Activated CD4-positive, alpha-beta T cell treated with anti-CD3 and anti-CD28 coated beads for 36 hours (primary cell): ENCODE data around the gene PDCD6IP. TPM values are rescaled to one million over a fixed set of nuclear protein-coding genes. Genes with fewer than 3 reads are reported as not detected.
A peak's percentile ranks its signal among the peaks of the same experiment; 100 is the strongest.

Source experiments
- ATAC-seq: fragments of 200-7000 bp; cut with Tn5 transposase; one replicate; pipeline ENCODE4 v1.10.0; 2021; ENCODE audit warnings: mild to moderate bottlenecking, moderate library complexity
- CTCF ChIA-PET: fragments of 350-600 bp; sonication (Branson Sonifier 250); formaldehyde crosslinking; loops from one replicate; lab custom pipeline; 2021; ENCODE audit warnings: antibody characterized with exemption; lab: Charles Lee
- POLR2A ChIA-PET: fragments of 350-600 bp; sonication (Branson Sonifier 250); formaldehyde crosslinking; loops from one replicate; lab custom pipeline; 2021; ENCODE audit warnings: antibody characterized with exemption, inconsistent platforms; lab: Charles Lee
- DNase-seq: peaks from one replicate; pipeline ENCODE4 v3.0.0-alpha.2; 2020
- H3K27ac Mint-ChIP-seq: one replicate; pipeline ENCODE4 v1.8.0; 2021; ENCODE audit warnings: mixed read lengths
- H3K27me3 Mint-ChIP-seq: one replicate; pipeline ENCODE4 v1.8.0; 2021; ENCODE audit warnings: mixed read lengths
- H3K36me3 Mint-ChIP-seq: one replicate; pipeline ENCODE4 v1.8.0; 2021; ENCODE audit warnings: low read depth, mixed read lengths
- H3K4me1 Mint-ChIP-seq: one replicate; pipeline ENCODE4 v1.8.0; 2021; ENCODE audit warnings: mixed read lengths
- H3K4me3 Mint-ChIP-seq: one replicate; pipeline ENCODE4 v1.8.0; 2021; ENCODE audit warnings: mild to moderate bottlenecking, moderate library complexity, mixed read lengths
- H3K9me3 Mint-ChIP-seq: one replicate; pipeline ENCODE4 v1.8.0; 2021; ENCODE audit warnings: low read depth, mixed read lengths
- intact Hi-C, 2 experiments: fragments of 100-400 bp; cut with DNase I in 1 of 2; cut with micrococcal nuclease in 1 of 2; formaldehyde crosslinking; loops; one replicate each; pipeline versions ENCODE4 v1.14.2 to v1.15.1; 2022 to 2024; cut with DNase I, micrococcal nuclease
- total RNA-seq, 2 experiments: library from RNA; stranded (reverse); gene quantifications; one replicate each; pipeline ENCODE4 v1.2.3, GENCODE V29; 2021

The PDCD6IP gene
- total RNA-seq, 2 experiments from 2014 or later = 141 to 150 TPM

- no peak overlapping the region for H3K27ac Mint-ChIP-seq
Measured at GRCh38 chr3:33795856-33796536, 2.4 kb upstream of the PDCD6IP start.

DNA sequence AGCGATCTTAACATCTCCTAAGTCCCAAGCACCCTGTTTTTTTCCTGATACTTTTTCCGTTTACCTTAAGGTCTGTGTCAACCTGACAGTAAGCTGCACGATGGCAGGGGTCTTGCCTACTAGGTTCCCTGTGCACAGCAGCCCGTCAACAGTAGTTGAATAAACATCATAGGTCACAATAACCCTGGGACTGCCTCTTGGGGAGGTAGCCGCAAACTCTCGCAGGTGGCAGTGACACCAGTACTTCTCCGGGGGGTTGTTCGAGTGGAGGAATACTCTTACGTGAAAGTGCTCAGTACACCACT is 365 bp upstream of the PDCD6IP start:
- H3K27ac Mint-ChIP-seq = peak overlapping the region; percentile 95
- peak overlapping the region; percentile 82 for H3K4me3 Mint-ChIP-seq
- ChIA-PET POLR2A (interaction anchor here (0.7 to 1.3 kb wide), 5 partner anchors 9 to 358 kb away, joined by 3 to 8 read pairs (median 6); partner anchors contain the start of gene UBP1), CTCF (interaction anchor here (1.8 to 5.1 kb wide), 4 partner anchors 11 to 149 kb away, joined by 4 to 42 read pairs (median 10); no protein-coding TSS in a partner anchor)
- H3K27me3 Mint-ChIP-seq = no peaks in the 10 kb centered on the region
- H3K36me3 Mint-ChIP-seq = peaks cover 13% of the 10 kb centered on the region
- no peaks in the 10 kb centered on the region for H3K9me3 Mint-ChIP-seq
- DNase-seq (no peak), ATAC-seq (peak; percentile 52)
- H3K4me1 Mint-ChIP-seq = peaks cover 46% of the 10 kb centered on the region
- intact Hi-C loops = loop anchor here (1.0 to 10.0 kb wide), 4 partner anchors 80 to 843 kb away; partner anchors contain the start of genes UBP1 (in 2 of the 2), CCR4 (in 1 of the 2) and CLASP2 (in 1 of the 2)

More at GRCh38 chr3:33795856-33796536, 2.4 kb upstream of the PDCD6IP start:
- Mint-ChIP-seq H3K4me3 (no peak overlapping the region), H3K36me3 (peaks cover 3% of the 10 kb centered on the region), H3K9me3 (no peaks in the 10 kb centered on the region), H3K27me3 (peaks cover 2% of the 10 kb centered on the region), H3K4me1 (peaks cover 32% of the 10 kb centered on the region)
- no peak for DNase-seq
- POLR2A ChIA-PET = no interaction called here
- ATAC-seq = no peak
- intact Hi-C loops = loop anchor here in 1 of 2 experiments (10.0 kb wide), 1 partner anchor 841 kb away; the partner anchor contains the start of gene CCR4
- CTCF ChIA-PET = interaction anchor here (1.0 to 1.5 kb wide), 2 partner anchors 10 to 80 kb away, joined by 3 read pairs; no protein-coding TSS in a partner anchor

GRCh38 chr3:33799202-33799551 is 747 bp downstream of the PDCD6IP start:
- peak overlapping the region; percentile 95 for H3K27ac Mint-ChIP-seq
- intact Hi-C loops = loop anchor here (2.0 to 10.0 kb wide), 2 partner anchors 358 to 844 kb away; partner anchors contain the start of genes CCR4 (in 1 of the 2) and UBP1 (in 1 of the 2)
- H3K36me3 Mint-ChIP-seq = peaks cover 25% of the 10 kb centered on the region
- ATAC-seq (no peak), DNase-seq (no peak)
- H3K27me3 Mint-ChIP-seq = no peaks in the 10 kb centered on the region
- POLR2A ChIA-PET = interaction anchor here (0.5 to 1.2 kb wide), 4 partner anchors 12 to 413 kb away, joined by 3 to 8 read pairs (median 4); partner anchors contain the start of gene UBP1
- peak overlapping the region; percentile 82 for H3K4me3 Mint-ChIP-seq
- H3K9me3 Mint-ChIP-seq = peaks cover 2% of the 10 kb centered on the region
- H3K4me1 Mint-ChIP-seq = peaks cover 57% of the 10 kb centered on the region
- CTCF ChIA-PET = interaction anchor here (0.5 to 5.1 kb wide), 9 partner anchors 9 to 667 kb away, joined by 3 to 42 read pairs (median 4); no protein-coding TSS in a partner anchor

GRCh38 chr3:33803252-33803651 is 4.8 kb downstream of the PDCD6IP start:
- ATAC-seq (no peak), DNase-seq (no peak)
- peaks cover 72% of the 10 kb centered on the region for H3K4me1 Mint-ChIP-seq
- no peak overlapping the region for H3K4me3 Mint-ChIP-seq
- ChIA-PET CTCF (no interaction called here), POLR2A (no interaction called here)
- peaks cover 2% of the 10 kb centered on the region for H3K9me3 Mint-ChIP-seq
- H3K27me3 Mint-ChIP-seq = no peaks in the 10 kb centered on the region
- intact Hi-C loops = no loop called here
- H3K27ac Mint-ChIP-seq = no peak overlapping the region
- H3K36me3 Mint-ChIP-seq = peaks cover 35% of the 10 kb centered on the region

- Mint-ChIP-seq H3K27ac (no peak overlapping the region), H3K27me3 (no peaks in the 10 kb centered on the region), H3K36me3 (peaks cover 38% of the 10 kb centered on the region), H3K4me3 (no peak overlapping the region), H3K4me1 (peaks cover 80% of the 10 kb centered on the region), H3K9me3 (peaks cover 2% of the 10 kb centered on the region)
- no peak for ATAC-seq
- intact Hi-C loops = no loop called here
- POLR2A ChIA-PET = no interaction called here
- DNase-seq = no peak
- CTCF ChIA-PET = interaction anchor here (0.5 to 1.0 kb wide), 3 partner anchors 9 to 688 kb away, joined by 3 read pairs; no protein-coding TSS in a partner anchor
Measured at GRCh38 chr3:33803894-33804526, 5.6 kb downstream of the PDCD6IP start.

DNA sequence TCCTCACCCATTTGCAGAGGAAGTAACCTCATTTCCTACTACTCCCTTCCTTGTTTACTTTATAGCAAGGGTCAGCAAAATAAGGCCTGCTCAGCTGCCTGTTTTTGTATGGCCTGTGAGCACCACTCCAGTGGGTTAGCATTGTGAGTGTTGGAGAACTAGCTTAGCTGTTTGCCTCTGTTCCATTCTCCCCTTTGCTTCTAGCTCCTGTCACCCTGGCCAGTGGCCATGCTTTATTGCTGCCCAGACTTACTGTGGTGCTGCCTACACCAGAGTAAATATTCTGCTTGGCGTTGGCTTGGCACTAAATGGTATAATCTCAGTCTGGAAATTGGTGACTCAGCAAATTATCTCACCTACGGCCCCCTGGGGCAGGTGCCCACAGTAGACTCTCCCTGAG is 8.8 kb downstream of the PDCD6IP start:
- peaks cover 2% of the 10 kb centered on the region for H3K9me3 Mint-ChIP-seq
- no peak for ATAC-seq

GRCh38 chr3:33808559-33808958 is 10.1 kb downstream of the PDCD6IP start:
- Mint-ChIP-seq H3K9me3 (no peaks in the 10 kb centered on the region), H3K27me3 (no peaks in the 10 kb centered on the region), H3K4me3 (no peak overlapping the region), H3K36me3 (peaks cover 27% of the 10 kb centered on the region), H3K27ac (peak overlapping the region; percentile 4), H3K4me1 (peaks cover 63% of the 10 kb centered on the region)
- ChIA-PET POLR2A (no interaction called here), CTCF (interaction anchor here (0.8 kb wide), 1 partner anchor 17 kb away, joined by 3 read pairs; no protein-coding TSS in a partner anchor)
- intact Hi-C loops = no loop called here
- ATAC-seq (peak; percentile 98), DNase-seq (peak; percentile 25)

More for the DNA sequence above, 8.8 kb downstream of the PDCD6IP start:
- intact Hi-C loops = no loop called here
- Mint-ChIP-seq H3K27me3 (no peaks in the 10 kb centered on the region), H3K4me3 (no peak overlapping the region), H3K36me3 (peaks cover 36% of the 10 kb centered on the region), H3K27ac (no peak overlapping the region), H3K4me1 (peaks cover 76% of the 10 kb centered on the region)
- CTCF ChIA-PET = interaction anchor here (1.7 to 1.9 kb wide), 2 partner anchors 20 to 76 kb away, joined by 6 to 8 read pairs; no protein-coding TSS in a partner anchor
- POLR2A ChIA-PET = interaction anchor here (1.0 kb wide), 1 partner anchor 9 kb away, joined by 3 read pairs; the partner anchor contains the start of gene PDCD6IP
- DNase-seq = no peak

DNA sequence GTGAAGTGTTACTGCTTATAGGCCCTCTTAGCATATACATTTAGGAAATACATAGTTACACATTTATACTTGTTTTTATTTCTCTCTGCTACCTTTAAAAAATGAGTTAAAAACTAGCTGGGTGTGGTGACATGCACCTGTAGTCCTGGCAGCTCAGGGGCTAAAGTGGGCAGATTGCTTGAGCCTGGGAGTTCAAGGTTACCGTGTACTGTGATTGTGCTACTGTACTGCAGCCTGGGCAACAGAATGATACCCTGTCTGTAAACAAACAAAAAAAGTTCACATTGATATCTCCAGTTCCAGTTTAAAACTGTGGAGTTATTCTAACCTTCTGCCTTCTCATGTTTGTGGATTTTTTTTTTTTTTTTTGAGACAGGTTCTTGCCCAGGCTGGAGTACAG is 12.1 kb downstream of the PDCD6IP start:
- no peaks in the 10 kb centered on the region for H3K27me3 Mint-ChIP-seq
- CTCF ChIA-PET = interaction anchor here (0.8 to 2.5 kb wide), 5 partner anchors 12 to 1652 kb away, joined by 3 to 13 read pairs (median 4); partner anchors contain the start of gene PDCD6IP
- ATAC-seq = no peak
- intact Hi-C loops = no loop called here
- H3K9me3 Mint-ChIP-seq = no peaks in the 10 kb centered on the region
- H3K4me1 Mint-ChIP-seq = peaks cover 49% of the 10 kb centered on the region
- POLR2A ChIA-PET = no interaction called here
- DNase-seq = no peak
- peaks cover 20% of the 10 kb centered on the region for H3K36me3 Mint-ChIP-seq
- no peak overlapping the region for H3K4me3 Mint-ChIP-seq
- H3K27ac Mint-ChIP-seq = no peak overlapping the region

GRCh38 chr3:33821989-33822388 is 23.6 kb downstream of the PDCD6IP start:
- intact Hi-C loops = no loop called here
- no peaks in the 10 kb centered on the region for H3K27me3 Mint-ChIP-seq
- H3K36me3 Mint-ChIP-seq = peaks cover 42% of the 10 kb centered on the region
- no peak overlapping the region for H3K27ac Mint-ChIP-seq
- POLR2A ChIA-PET = no interaction called here
- no peak for ATAC-seq
- CTCF ChIA-PET = interaction anchor here (1.5 kb wide), 1 partner anchor 61 kb away, joined by 4 read pairs; no protein-coding TSS in a partner anchor
- H3K4me3 Mint-ChIP-seq = no peak overlapping the region
- DNase-seq = no peak
- no peaks in the 10 kb centered on the region for H3K9me3 Mint-ChIP-seq
- H3K4me1 Mint-ChIP-seq = peaks cover 2% of the 10 kb centered on the region

- ChIA-PET POLR2A (no interaction called here), CTCF (no interaction called here)
- Mint-ChIP-seq H3K4me1 (no peaks in the 10 kb centered on the region), H3K36me3 (peaks cover 54% of the 10 kb centered on the region), H3K9me3 (no peaks in the 10 kb centered on the region), H3K27ac (no peak overlapping the region), H3K4me3 (no peak overlapping the region), H3K27me3 (no peaks in the 10 kb centered on the region)
- intact Hi-C loops = no loop called here
- no peak for ATAC-seq
- DNase-seq = no peak
Measured at GRCh38 chr3:33823821-33824220, 25.4 kb downstream of the PDCD6IP start.

- Mint-ChIP-seq H3K27ac (no peak overlapping the region), H3K27me3 (no peaks in the 10 kb centered on the region), H3K9me3 (no peaks in the 10 kb centered on the region), H3K36me3 (peaks cover 53% of the 10 kb centered on the region), H3K4me1 (peaks cover 5% of the 10 kb centered on the region), H3K4me3 (no peak overlapping the region)
- CTCF ChIA-PET = interaction anchor here (1.0 kb wide), 1 partner anchor 12 kb away, joined by 3 read pairs; no protein-coding TSS in a partner anchor
- POLR2A ChIA-PET = no interaction called here
- ATAC-seq = no peak
- DNase-seq = no peak
- intact Hi-C loops = no loop called here
Measured at GRCh38 chr3:33825111-33825510, 26.7 kb downstream of the PDCD6IP start.
